ENCODE data around the gene LENG8. TPM values are rescaled to one million over a fixed set of nuclear protein-coding genes. Genes with fewer than 3 reads are reported as not detected.
"Not testable (repeated sequence)": the region's sequence is repeated elsewhere in the genome, so short reads cannot be mapped to it uniquely, and the experiment has no call there.

The LENG8 gene
- total RNA-seq, 1 donor: 39.7 TPM

DNA sequence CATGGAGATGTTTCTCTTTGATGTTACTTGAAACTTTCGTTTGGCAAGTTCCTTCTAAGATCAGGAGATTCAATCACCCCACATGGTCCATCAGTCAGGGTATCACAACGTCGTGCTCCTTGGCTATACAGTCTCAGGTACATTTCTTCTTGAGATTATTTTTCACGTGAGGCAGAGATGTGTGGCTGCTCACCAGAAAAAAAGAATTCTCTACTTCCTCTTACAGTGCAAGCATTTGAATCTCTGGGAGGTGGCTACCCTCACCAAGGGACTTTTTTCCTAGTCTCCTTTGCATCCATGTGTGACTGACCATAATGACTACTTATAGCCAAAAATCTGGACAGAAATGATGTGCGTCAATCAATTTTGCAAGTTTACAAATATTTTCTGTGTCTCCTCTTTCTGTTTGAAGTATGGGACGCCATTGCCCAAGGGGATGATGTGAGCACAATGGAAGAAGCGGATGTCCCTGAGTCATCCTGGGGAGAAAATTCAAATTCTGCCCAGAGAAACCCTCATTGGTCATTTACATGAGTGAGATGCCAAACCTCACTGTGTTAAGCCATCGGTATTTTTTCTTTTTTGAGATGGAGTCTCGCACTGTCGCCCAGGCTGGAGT, 45.1 kb downstream of the LENG8 start:
- H3K4me3 ChIP-seq (ENCODE audit: low read depth, low read length): no peak overlapping the region
- DNase-seq (ENCODE audit: low read depth): no peak
- TF ChIP-seq, protein P1, sequence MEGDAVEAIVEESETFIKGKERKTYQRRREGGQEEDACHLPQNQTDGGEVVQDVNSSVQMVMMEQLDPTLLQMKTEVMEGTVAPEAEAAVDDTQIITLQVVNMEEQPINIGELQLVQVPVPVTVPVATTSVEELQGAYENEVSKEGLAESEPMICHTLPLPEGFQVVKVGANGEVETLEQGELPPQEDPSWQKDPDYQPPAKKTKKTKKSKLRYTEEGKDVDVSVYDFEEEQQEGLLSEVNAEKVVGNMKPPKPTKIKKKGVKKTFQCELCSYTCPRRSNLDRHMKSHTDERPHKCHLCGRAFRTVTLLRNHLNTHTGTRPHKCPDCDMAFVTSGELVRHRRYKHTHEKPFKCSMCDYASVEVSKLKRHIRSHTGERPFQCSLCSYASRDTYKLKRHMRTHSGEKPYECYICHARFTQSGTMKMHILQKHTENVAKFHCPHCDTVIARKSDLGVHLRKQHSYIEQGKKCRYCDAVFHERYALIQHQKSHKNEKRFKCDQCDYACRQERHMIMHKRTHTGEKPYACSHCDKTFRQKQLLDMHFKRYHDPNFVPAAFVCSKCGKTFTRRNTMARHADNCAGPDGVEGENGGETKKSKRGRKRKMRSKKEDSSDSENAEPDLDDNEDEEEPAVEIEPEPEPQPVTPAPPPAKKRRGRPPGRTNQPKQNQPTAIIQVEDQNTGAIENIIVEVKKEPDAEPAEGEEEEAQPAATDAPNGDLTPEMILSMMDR (IDR thresholded peaks at IDR 0.05; ENCODE audit: insufficient read depth, low read depth, low read length): no peak

DNA sequence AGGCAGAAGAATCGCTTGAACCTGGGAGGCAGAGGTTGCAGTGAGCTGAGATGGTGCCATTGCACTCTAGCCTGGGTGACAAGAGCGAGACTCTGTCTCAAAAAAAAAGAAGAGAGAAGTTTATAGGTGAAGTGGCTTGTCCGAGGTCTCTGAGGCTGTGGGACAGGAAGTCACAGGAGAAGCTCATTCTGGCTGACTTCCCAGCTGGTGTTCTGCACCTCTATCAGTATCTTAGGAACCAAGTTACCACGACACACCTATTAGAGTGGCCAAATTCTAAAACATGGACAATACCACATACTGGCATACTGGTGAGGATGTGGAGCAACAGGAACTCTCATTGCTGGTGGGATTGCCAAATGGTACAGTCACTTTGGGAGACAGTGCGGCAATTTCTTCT, 46.3 kb downstream of the LENG8 start:
- H3K4me3 ChIP-seq (ENCODE audit: low read depth, low read length); DNase-seq (ENCODE audit: low read depth): not testable (repeated sequence)

DNA sequence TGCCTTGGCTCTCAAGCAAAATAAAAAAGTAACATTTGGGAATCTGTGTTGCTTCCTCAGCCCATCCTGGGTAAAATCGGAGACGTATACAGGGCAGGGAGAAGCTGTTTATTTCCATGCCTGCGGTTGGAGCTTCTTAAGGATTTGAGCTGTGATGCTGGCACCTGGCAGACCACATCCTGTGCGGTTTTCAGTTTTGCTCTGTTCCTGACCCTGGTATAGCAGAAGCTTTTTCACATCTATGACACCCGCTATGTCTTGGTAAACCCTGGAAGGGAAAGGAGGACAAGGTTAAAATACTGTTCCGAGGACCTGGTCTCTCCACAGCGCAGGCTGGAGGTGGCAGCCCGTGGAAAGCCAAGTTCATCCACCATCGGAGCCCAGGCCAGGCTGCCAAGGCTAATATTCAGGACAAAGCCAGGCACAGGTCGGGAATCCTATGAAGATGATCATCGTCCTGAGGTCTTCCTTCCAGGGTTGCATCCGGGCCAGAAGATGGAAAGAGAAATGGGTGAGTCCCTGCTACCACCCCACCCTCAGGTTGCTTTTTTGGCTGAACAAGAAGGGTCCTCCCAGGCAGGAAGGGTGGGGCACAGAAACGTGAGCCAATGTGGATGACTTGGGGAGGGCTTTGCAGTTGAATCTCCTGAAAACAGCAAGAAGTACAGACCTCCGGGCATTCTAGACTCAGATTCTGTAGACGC, 48.9 kb downstream of the LENG8 start:
- H3K4me3 ChIP-seq (ENCODE audit: low read depth, low read length); DNase-seq (ENCODE audit: low read depth): not testable (repeated sequence)

DNA sequence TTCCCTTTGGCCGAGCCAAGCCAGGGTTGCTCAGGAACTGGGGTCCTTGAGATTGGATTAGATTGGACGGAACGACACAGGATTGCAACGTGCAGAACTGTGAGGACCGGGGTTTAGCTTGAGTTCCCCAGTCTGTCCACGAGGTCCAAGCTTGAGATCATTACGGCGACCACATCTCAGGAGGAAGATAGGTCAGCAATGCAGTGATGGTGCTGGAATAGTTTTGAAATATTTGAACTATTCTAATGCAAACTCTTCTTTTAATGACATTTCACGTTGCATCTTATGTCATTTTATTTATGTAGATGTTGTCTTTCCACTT, 49.4 kb downstream of the LENG8 start:
- not testable (repeated sequence) for DNase-seq (ENCODE audit: low read depth); H3K4me3 ChIP-seq (ENCODE audit: low read depth, low read length)

DNA sequence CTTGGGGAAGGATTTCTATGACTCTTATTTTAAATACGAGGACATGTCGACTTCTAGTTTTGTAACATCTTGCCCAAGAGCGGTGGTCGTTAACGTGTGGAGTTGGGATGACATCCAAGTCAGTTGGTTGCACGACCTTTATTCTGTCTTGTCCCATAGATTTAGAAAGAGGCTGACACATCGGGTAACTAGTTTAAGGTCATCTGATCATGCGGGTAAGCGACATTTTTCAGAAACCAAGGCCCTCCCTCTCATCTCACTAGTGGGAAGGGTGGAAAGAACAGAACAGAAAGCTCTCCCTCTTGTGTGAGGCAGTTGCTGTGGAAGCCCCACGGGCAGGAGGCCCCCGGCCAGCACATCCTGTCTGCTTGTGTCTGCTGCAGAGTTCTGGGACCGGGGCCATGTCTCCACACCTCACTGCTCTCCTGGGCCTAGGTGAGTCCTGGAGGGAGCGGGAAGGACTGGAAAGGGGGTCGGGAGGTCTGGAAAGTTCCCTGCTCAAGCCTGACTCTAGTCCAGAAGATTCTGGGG, 53.6 kb downstream of the LENG8 start, which contains the start of gene LAIR2:
TSS of gene LAIR2 (plus strand) at position 314 of the 531 bp plus-strand sequence. CDS start at position 402, 88 bp downstream.
- no peak within 1 kb of the TSS for H3K4me3 ChIP-seq (ENCODE audit: low read depth, low read length)
- TF ChIP-seq, protein P1 (IDR thresholded peaks at IDR 0.05; ENCODE audit: insufficient read depth, low read depth, low read length): no peak
- no peak for DNase-seq (ENCODE audit: low read depth)

DNA sequence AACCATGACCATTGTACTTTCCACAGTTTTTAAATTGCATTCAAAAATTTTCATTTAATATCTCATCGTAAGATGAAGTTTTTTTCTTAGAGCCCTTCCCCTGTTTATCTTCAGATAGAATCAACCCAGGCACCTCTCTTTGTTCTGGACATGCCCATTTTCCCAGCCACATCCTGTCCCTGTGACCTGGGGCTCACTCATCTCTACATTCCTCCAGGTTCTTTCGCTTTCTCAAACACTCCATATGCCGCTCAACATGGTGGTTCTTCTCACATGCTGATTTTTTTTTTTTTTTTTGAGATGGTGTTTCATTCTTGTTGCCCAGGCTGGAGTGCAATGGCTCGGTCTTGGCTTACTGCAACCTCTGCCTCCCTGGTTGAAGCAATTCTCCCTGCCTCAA, 56.5 kb downstream of the LENG8 start:
- not testable (repeated sequence) for H3K4me3 ChIP-seq (ENCODE audit: low read depth, low read length); DNase-seq (ENCODE audit: low read depth)

DNA sequence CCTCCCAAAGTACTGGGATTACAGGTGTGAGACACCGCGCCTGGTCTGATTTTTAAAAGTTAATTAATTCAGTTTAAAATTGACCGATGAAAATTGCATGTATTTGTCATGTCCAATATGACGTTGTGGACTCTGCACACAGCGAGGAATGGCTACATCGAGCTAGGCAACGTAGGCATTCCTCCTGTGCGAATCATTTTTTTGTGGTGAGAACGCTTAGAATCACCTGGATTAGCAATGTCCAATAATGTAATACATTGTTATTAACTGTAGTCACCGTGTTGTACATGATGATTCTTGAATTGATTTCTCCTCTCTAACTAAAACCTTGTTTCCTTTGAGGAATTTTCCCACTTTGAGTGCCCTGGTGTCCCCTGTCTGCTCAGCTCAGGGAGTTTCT, 57.1 kb downstream of the LENG8 start:
- H3K4me3 ChIP-seq (ENCODE audit: low read depth, low read length): no peak overlapping the region
- no peak for DNase-seq (ENCODE audit: low read depth)
- TF ChIP-seq, protein P1 (IDR thresholded peaks at IDR 0.05; ENCODE audit: insufficient read depth, low read depth, low read length): no peak

DNA sequence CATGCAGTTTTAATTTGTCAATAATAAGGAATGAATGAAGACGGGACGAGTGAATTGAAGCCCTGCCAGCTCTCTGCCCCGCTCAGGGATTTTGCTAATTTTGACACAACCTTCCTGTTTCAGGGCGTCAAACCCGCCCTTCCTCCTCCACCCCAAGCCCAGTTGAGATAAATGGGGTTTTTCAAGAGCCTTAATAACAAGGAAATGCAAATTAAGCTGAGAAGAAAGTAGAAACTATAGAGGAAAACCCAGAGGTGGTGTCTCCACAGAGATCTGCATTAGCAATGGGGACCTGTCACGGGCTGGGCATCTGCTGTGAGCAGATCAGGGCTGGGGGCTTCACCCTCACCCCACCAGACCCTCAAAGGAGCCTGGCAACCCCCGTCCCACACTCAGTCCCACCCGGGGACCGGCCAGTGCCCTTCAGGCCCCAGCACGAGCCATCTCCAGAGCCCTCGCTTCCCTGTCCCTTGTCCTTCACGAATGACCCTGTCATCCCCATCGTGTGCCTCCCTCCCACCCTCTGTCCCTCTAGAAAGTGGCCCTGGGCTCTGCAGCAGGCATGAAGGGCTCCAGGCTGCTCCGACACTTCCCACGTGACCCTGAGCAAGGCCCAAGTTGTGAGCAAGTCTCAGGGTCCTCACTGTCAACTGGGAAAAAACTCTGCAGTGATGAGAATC, 58.2 kb downstream of the LENG8 start:
- not testable (repeated sequence) for DNase-seq (ENCODE audit: low read depth); H3K4me3 ChIP-seq (ENCODE audit: low read depth, low read length)

DNA sequence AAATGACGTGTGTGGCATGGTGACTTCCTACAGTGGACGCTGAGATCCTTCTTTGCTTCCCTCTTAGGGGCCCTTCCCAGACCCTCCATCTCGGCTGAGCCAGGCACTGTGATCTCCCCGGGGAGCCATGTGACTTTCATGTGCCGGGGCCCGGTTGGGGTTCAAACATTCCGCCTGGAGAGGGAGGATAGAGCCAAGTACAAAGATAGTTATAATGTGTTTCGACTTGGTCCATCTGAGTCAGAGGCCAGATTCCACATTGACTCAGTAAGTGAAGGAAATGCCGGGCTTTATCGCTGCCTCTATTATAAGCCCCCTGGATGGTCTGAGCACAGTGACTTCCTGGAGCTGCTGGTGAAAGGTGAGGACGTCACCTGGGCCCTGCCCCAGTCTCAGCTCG, 58.8 kb downstream of the LENG8 start:
- TF ChIP-seq, protein P1 (IDR thresholded peaks at IDR 0.05; ENCODE audit: insufficient read depth, low read depth, low read length): no peak
- DNase-seq (ENCODE audit: low read depth): no peak

DNA sequence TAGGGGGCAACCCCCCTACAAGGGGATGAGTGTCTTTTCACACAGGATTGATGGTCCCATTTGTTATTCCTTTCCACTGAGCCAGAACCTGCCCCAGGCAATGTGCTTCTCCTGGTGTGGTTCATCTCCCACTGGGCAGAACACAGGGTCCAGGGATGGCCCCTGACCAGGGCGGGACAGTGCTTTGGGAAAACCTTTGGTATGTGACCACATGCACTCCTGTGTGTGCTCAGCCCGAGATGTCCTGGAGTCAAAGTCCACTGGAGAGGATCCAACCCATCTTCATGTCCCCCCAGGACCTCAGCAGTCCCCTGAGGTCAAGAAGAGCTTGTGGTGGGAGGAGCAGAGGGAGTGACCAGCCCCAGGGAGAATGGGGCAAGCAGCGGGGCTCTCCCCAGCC, 59.5 kb downstream of the LENG8 start:
- DNase-seq (ENCODE audit: low read depth): not testable (repeated sequence)

More for the DNA sequence above, 58.8 kb downstream of the LENG8 start:
- no peak overlapping the region for H3K4me3 ChIP-seq (ENCODE audit: low read depth, low read length)

DNA sequence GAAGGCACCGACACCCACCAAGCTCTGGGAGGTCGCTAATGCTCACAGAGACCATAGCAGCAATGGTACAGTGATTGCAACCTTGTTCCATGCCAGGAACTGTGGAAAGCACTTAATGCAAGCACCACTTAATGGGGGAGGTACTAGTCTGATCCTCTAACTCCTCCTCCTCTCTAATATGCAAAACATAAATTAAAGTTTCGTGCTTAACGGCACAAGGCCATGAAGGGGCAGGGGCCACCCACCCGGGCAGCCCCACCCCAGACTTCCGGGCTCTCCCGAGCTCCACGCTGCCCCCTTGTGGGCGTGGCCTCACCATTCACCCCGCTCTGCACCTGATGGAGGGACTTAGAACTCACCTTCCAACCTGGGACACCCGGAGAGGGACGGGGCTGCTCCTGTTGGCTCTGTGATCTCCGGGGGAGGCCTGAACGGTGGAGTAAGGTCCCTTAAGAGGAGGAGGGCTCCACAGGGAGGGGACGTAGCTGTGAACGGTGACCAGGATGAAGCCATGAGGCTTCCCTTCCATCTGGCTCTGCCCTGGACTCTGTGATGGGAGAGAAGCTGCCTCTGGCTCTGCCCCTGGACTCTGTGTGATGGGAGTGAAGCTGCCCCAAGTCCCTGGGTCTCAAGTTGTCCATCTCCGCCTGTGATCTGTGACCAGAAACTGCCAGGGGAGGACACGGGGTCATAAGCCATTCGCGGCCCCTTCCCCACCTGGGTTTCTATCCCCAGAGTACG, 60.4 kb downstream of the LENG8 start:
- H3K4me3 ChIP-seq (ENCODE audit: low read depth, low read length); DNase-seq (ENCODE audit: low read depth): not testable (repeated sequence)

More for the DNA sequence above, 59.5 kb downstream of the LENG8 start:
- not testable (repeated sequence) for H3K4me3 ChIP-seq (ENCODE audit: low read depth, low read length)
